Prostate gland (tissue), 2 donors: ENCODE measurements around the gene PRSS27. TPM values are rescaled to one million over a fixed set of nuclear protein-coding genes. Genes with fewer than 3 reads are reported as not detected.
"Not testable (repeated sequence)": the region's sequence is repeated elsewhere in the genome, so short reads cannot be mapped to it uniquely, and the experiment has no call there.

Experiments used
- DNase-seq: peaks from one replicate; pipeline ENCODE4 v3.0.0-alpha.2; 2019; ENCODE audit warnings: low spot score
- H3K27ac ChIP-seq, 2 donors: fragments of 200-600 bp; sonication (generic); 2 replicates each; pipeline ENCODE4 v1.5.1; 2017 to 2019
- H3K27me3 ChIP-seq: fragments of 200-600 bp; sonication (generic); replicated peaks from 2 replicates; pipeline ENCODE4 v1.5.1; 2019; ENCODE audit not compliant: insufficient read depth
- H3K36me3 ChIP-seq, 2 donors: fragments of 200-600 bp; sonication (generic); 1 replicate in 1 of 2; 2 replicates in 1 of 2; pipeline versions ENCODE4 v1.5.1 to v1.8.1; 2017 to 2019
- H3K4me1 ChIP-seq: fragments of 200-600 bp; sonication (generic); replicated peaks from 2 replicates; pipeline ENCODE4 v1.5.1; 2019
- H3K4me3 ChIP-seq, 2 donors: fragments of 200-600 bp; sonication (generic); 2 replicates each; pipeline ENCODE4 v1.5.1; 2017 to 2019
- H3K9me3 ChIP-seq: fragments of 200-600 bp; sonication (generic); 2 replicates; pipeline ENCODE4 v1.5.1; 2017
- CTCF ChIP-seq, 4 experiments: fragments of 200-600 bp in 2 of 4; fragments of 450-650 bp in 2 of 4; sonication (generic) in 2 of 4; IDR thresholded peaks; 1 replicate in 3 of 4; 2 replicates in 1 of 4; pipeline ENCODE4 v1.5.1; 2016 to 2019; ENCODE audit warnings: antibody characterized with exemption in 4 of 4, mild to moderate bottlenecking in 2 of 4, moderate library complexity in 2 of 4
- POLR2A ChIP-seq: fragments of 450-650 bp; IDR thresholded peaks from one replicate; pipeline ENCODE4 v1.6.1; 2016; ENCODE audit warnings: antibody characterized with exemption, mild to moderate bottlenecking
- POLR2AphosphoS5 ChIP-seq: sonication (generic); formaldehyde crosslinking; IDR thresholded peaks from one replicate; pipeline ENCODE4 v1.6.1; 2017; ENCODE audit warnings: antibody characterized with exemption
- WGBS: methylation state at CpG from one replicate; pipeline ENCODE4 v1.1.5; 2018; 5-methylcytosine and 5-hydroxymethylcytosine counted together
- intact Hi-C: fragments of 100-400 bp; cut with DNase I; formaldehyde crosslinking; loops from one replicate; pipeline ENCODE4 v1.14.2; 2022
- total RNA-seq, 2 donors: library from RNA; depleted of rRNA; stranded (reverse); fragments of >200 nt; gene quantifications; one replicate each; pipeline ENCODE4 v1.1.0, GENCODE V29; 2016

Gene PRSS27
- total RNA-seq, 2 donors from 2014 or later = 1.9 to 6.9 TPM

- DNase-seq = no peak
- no peak overlapping the region for H3K4me3 ChIP-seq
- TF ChIP-seq POLR2AphosphoS5 = no peak
- no peak for TF ChIP-seq POLR2A
- no peak for TF ChIP-seq CTCF (IDR thresholded peaks at IDR 0.05)
- WGBS = 90% methylated on average over 26 of the region's 28 CpGs
- H3K9me3 ChIP-seq = no peaks in the 10 kb centered on the region
- no peaks in the 10 kb centered on the region for H3K27me3 ChIP-seq
- H3K27ac ChIP-seq = no peak overlapping the region
- H3K36me3 ChIP-seq = peaks cover 0 to 21% of the 10 kb centered on the region in 2 donors
- intact Hi-C loops = no loop called here
- no peaks in the 10 kb centered on the region for H3K4me1 ChIP-seq
Measured at GRCh38 chr16:2698103-2698870, 21.7 kb downstream of the PRSS27 start.

GRCh38 chr16:2697401-2697948 lies 22.5 kb downstream of the PRSS27 start:
- Histone ChIP-seq H3K36me3 (peaks cover 0 to 21% of the 10 kb centered on the region in 2 donors), H3K27ac (no peak overlapping the region), H3K27me3 (no peaks in the 10 kb centered on the region), H3K4me1 (peaks cover 5% of the 10 kb centered on the region), H3K9me3 (no peaks in the 10 kb centered on the region), H3K4me3 (no peak overlapping the region)
- WGBS = 91% methylated on average over 14 of the region's 17 CpGs
- intact Hi-C loops = no loop called here
- TF ChIP-seq POLR2AphosphoS5 = no peak
- no peak for TF ChIP-seq POLR2A
- no peak for TF ChIP-seq CTCF (IDR thresholded peaks at IDR 0.05)
- DNase-seq = no peak

GRCh38 chr16:2696601-2697250 lies 23.3 kb downstream of the PRSS27 start:
- H3K27ac ChIP-seq, H3K27me3 ChIP-seq, DNase-seq, H3K9me3 ChIP-seq, H3K4me1 ChIP-seq, intact Hi-C loops, H3K4me3 ChIP-seq: not testable (repeated sequence)
- peaks cover 0 to 21% of the 10 kb centered on the region in 2 donors for H3K36me3 ChIP-seq
- WGBS = 97% methylated on average over 25 of the region's 37 CpGs

GRCh38 chr16:2692948-2693651 lies 26.9 kb downstream of the PRSS27 start:
- Histone ChIP-seq H3K9me3 (no peaks in the 10 kb centered on the region), H3K36me3 (peaks cover 0 to 10% of the 10 kb centered on the region in 2 donors), H3K27me3 (no peaks in the 10 kb centered on the region), H3K27ac (no peak overlapping the region), H3K4me1 (peaks cover 7% of the 10 kb centered on the region), H3K4me3 (no peak overlapping the region)
- DNase-seq = no peak
- WGBS = 73% methylated on average over 21 of the region's 24 CpGs
- TF ChIP-seq POLR2AphosphoS5 (no peak), CTCF (IDR thresholded peaks at IDR 0.05) (no peak), POLR2A (no peak)
- intact Hi-C loops = no loop called here

GRCh38 chr16:2692251-2692947 lies 27.6 kb downstream of the PRSS27 start:
- Histone ChIP-seq H3K36me3 (peaks cover 0 to 3% of the 10 kb centered on the region in 2 donors), H3K9me3 (no peaks in the 10 kb centered on the region), H3K4me1 (peaks cover 7% of the 10 kb centered on the region), H3K4me3 (no peak overlapping the region), H3K27me3 (no peaks in the 10 kb centered on the region), H3K27ac (no peak overlapping the region)
- 67% methylated on average over 14 of the region's 14 CpGs for WGBS
- no peak for DNase-seq
- TF ChIP-seq POLR2A (no peak), POLR2AphosphoS5 (no peak), CTCF (IDR thresholded peaks at IDR 0.05) (no peak)
- intact Hi-C loops = no loop called here
